Cardiac muscle cell (in vitro differentiated cells and primary cell): ENCODE results near the gene SRGAP1. TPM values are rescaled to one million over a fixed set of nuclear protein-coding genes. Genes with fewer than 3 reads are reported as not detected.

Experiments used
- DNase-seq, 2 donors: peaks; one replicate each; pipeline versions ENCODE4 v3.0.0 to v3.0.0-alpha.2; 2010 to 2017; ENCODE audit warnings: low read depth in 1 of 2, low spot score in 1 of 2
- H3K27ac ChIP-seq: fragments of 200-600 bp; sonication (generic); 2 replicates; pipeline ENCODE4 v1.5.1; 2016
- H3K27me3 ChIP-seq: fragments of 200-600 bp; sonication (generic); 2 replicates; pipeline ENCODE4 v1.6.0; 2016; ENCODE audit warnings: control low read depth
- H3K36me3 ChIP-seq: fragments of 200-600 bp; sonication (generic); 2 replicates; pipeline ENCODE4 v1.5.1; 2016; ENCODE audit warnings: control low read depth
- H3K4me1 ChIP-seq: fragments of 200-600 bp; sonication (generic); 2 replicates; pipeline ENCODE4 v1.8.1; 2017; ENCODE audit warnings: low read depth, mild to moderate bottlenecking, mixed run types
- H3K4me3 ChIP-seq: fragments of 200-600 bp; sonication (generic); 2 replicates; pipeline ENCODE4 v1.5.1; 2016; ENCODE audit warnings: mild to moderate bottlenecking
- H3K9me3 ChIP-seq: fragments of 200-600 bp; sonication (generic); 2 replicates; pipeline ENCODE4 v1.5.1; 2017; ENCODE audit warnings: low read depth, mild to moderate bottlenecking, control low read depth
- polyA plus RNA-seq: library from polyadenylated mRNA; unstranded; fragments of >200 nt; fragmentation: Nextera tagmentation; extraction: Ambion mirVana; gene quantifications from 2 replicates; pipeline ENCODE4 v1.2.1, GENCODE V29; 2016
- total RNA-seq: library from RNA; depleted of rRNA; stranded (reverse); fragments of >200 nt; gene quantifications from 2 replicates; pipeline ENCODE4 v1.2.3, GENCODE V29; 2016
- TF ChIP-seq, protein P1 (sequence below): IDR thresholded peaks from 2 replicates; pipeline ENCODE4 v1.5.1; 2012; ENCODE audit warnings: low read depth, mild to moderate bottlenecking, low read length

The SRGAP1 gene
- total and polyA plus RNA-seq, 2 experiments from 2014 or later: 2.7 to 3.9 TPM

DNA sequence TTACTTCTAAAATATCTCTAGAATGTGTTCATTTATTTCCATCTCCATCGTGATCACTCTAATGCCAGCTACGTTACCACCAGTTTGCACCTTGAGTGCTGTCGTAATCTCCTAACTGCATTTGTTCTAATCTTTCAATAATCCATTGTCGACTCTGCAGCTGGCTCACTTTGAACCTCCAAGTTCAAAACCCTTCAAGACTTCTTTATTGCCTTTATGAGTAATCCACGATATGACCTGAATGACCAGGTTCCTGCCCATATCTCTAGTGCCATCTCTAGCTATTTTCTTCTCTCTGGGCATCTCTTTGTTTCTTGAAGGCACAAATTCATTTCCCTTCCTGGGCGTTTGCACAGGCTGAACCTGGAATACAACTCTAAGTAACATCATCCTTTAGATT is 76.7 kb downstream of the SRGAP1 start:
- Histone ChIP-seq H3K4me1 (peaks cover 7% of the 10 kb centered on the region), H3K9me3 (no peaks in the 10 kb centered on the region), H3K36me3 (no peaks in the 10 kb centered on the region), H3K4me3 (no peak overlapping the region), H3K27me3 (no peaks in the 10 kb centered on the region), H3K27ac (no peak overlapping the region)
- TF ChIP-seq, protein P1, sequence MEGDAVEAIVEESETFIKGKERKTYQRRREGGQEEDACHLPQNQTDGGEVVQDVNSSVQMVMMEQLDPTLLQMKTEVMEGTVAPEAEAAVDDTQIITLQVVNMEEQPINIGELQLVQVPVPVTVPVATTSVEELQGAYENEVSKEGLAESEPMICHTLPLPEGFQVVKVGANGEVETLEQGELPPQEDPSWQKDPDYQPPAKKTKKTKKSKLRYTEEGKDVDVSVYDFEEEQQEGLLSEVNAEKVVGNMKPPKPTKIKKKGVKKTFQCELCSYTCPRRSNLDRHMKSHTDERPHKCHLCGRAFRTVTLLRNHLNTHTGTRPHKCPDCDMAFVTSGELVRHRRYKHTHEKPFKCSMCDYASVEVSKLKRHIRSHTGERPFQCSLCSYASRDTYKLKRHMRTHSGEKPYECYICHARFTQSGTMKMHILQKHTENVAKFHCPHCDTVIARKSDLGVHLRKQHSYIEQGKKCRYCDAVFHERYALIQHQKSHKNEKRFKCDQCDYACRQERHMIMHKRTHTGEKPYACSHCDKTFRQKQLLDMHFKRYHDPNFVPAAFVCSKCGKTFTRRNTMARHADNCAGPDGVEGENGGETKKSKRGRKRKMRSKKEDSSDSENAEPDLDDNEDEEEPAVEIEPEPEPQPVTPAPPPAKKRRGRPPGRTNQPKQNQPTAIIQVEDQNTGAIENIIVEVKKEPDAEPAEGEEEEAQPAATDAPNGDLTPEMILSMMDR: no peak
- no peak for DNase-seq

DNA sequence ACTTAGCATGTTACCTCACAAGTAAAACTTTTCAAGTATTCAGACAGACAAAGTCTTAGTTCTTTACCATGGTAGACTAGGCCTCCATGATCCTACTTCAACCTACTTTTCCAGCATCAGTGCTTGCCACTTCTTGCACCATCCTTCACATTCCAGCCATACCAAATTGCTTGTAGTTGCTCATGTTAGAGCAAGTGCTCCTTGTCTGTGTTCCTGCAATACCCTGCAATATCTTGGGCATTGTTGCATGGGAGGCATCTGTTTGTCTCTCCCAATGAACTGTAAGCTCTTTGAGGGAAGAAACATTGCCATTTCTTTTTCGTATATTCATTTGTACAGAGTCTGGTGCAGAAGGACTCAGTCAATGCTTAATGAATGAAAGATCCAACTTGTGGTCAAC is 78.0 kb downstream of the SRGAP1 start:
- H3K27ac ChIP-seq: no peak overlapping the region

DNA sequence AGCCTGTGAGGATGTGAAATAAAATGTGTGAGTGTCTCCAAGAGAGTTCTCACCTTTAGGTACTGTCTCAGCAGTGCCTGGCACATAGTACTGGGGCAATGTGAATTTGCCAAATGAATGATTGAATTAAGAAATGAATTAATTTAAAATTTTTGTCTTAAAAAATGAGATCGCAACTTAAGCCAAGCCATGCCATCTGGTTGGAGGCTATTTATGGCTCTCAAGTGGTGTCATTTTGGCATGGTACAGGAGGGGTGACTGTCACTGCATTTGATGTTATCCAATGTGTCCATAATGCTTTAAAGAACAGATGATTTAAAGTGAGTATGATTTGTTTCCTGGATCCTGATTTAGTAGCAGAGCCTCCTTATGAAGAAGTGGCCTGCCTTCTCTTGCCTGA is 80.3 kb downstream of the SRGAP1 start:
- Histone ChIP-seq H3K4me3 (no peak overlapping the region), H3K36me3 (no peaks in the 10 kb centered on the region), H3K27ac (no peak overlapping the region), H3K4me1 (peaks cover 7% of the 10 kb centered on the region), H3K9me3 (no peaks in the 10 kb centered on the region), H3K27me3 (no peaks in the 10 kb centered on the region)
- TF ChIP-seq, protein P1: no peak
- DNase-seq: no peak

More for the DNA sequence above, 78.0 kb downstream of the SRGAP1 start:
- Histone ChIP-seq H3K36me3 (no peaks in the 10 kb centered on the region), H3K9me3 (no peaks in the 10 kb centered on the region), H3K4me1 (peaks cover 7% of the 10 kb centered on the region), H3K4me3 (no peak overlapping the region), H3K27me3 (no peaks in the 10 kb centered on the region)
- peak in 1 of 2 donors; percentile 80 for DNase-seq
- TF ChIP-seq, protein P1: no peak

DNA sequence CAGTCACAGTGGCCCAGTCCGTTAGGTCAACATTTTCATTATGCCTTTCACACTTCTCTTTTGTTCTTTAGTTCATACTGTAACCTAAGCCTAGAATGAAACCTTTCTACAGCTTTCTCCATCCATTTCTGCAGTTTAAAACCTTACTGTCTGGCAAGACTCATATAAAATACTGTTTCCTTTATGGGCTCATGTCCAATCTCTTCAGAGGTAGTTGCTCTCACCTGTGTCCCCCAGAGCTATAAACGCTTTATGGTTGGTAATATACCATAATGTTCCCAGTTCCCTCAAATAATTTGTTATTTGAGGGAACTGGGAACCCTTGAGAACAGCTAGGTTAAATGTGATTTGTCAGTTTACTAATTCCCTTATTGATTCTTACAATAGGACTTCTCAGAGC is 83.0 kb downstream of the SRGAP1 start:
- H3K27ac ChIP-seq: no peak overlapping the region
- no peaks in the 10 kb centered on the region for H3K27me3 ChIP-seq
- no peak overlapping the region for H3K4me3 ChIP-seq
- H3K36me3 ChIP-seq: no peaks in the 10 kb centered on the region
- H3K4me1 ChIP-seq: peaks cover 7% of the 10 kb centered on the region
- H3K9me3 ChIP-seq: no peaks in the 10 kb centered on the region
- DNase-seq: no peak
- TF ChIP-seq, protein P1: no peak

DNA sequence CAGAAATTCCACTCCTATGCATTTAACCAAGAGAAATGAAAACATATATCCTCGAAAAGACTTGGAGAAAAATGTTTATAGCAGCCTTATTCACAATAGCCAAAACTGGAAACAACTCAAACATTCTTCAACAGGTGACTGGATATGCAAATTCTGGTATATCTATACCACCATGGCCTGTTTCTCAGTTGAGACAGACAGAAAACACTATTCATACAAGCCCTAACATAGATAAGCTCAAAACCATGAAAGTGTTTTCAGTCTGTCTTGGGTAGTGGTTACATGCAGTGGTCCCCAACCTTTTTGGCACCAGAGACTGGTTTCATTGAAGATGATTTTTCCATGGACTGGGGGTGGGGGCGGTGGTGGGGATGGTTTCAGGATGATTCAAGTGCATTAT is 83.8 kb downstream of the SRGAP1 start:
- TF ChIP-seq, protein P1: no peak
- DNase-seq: no peak
- H3K4me3 ChIP-seq: no peak overlapping the region
- H3K9me3 ChIP-seq: no peaks in the 10 kb centered on the region
- no peak overlapping the region for H3K27ac ChIP-seq
- peaks cover 7% of the 10 kb centered on the region for H3K4me1 ChIP-seq
- H3K27me3 ChIP-seq: no peaks in the 10 kb centered on the region
- H3K36me3 ChIP-seq: no peaks in the 10 kb centered on the region

DNA sequence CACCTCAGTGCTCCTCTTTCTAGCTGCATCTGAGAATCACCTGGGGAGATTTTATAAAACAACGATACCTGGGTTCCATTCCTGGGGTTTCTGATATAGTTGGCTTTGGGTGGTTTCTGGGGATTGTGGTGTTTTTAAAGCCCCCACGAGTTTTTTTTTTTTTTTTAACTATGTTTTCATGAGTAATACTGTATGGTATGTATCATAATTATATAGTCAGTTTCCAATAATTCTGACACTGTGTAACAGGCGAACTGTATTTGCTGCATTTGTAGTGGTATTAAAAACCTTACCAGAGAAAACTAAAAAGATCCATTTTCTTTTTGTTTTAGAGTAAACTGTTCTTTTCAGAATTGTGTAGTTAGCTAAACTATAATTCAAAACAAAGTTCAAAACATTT is 84.9 kb downstream of the SRGAP1 start:
- TF ChIP-seq, protein P1: no peak
- no peaks in the 10 kb centered on the region for H3K27me3 ChIP-seq
- no peak for DNase-seq
- no peak overlapping the region for H3K4me3 ChIP-seq
- peaks cover 7% of the 10 kb centered on the region for H3K4me1 ChIP-seq
- no peaks in the 10 kb centered on the region for H3K36me3 ChIP-seq
- no peaks in the 10 kb centered on the region for H3K9me3 ChIP-seq
- no peak overlapping the region for H3K27ac ChIP-seq
